Measurements from ENCODE around the gene KAZN. TPM values are rescaled to one million over a fixed set of nuclear protein-coding genes. Genes with fewer than 3 reads are reported as not detected.

The KAZN gene
- polyA plus RNA-seq, 4 donors: 14.1 to 44.8 (median 34.2) TPM

GRCh38 chr1:14738235-14738634, 139.8 kb downstream of the KAZN start:
- DNase-seq (ENCODE audit: low read depth in 4 of 4, low spot score in 3 of 4): no peak

DNA sequence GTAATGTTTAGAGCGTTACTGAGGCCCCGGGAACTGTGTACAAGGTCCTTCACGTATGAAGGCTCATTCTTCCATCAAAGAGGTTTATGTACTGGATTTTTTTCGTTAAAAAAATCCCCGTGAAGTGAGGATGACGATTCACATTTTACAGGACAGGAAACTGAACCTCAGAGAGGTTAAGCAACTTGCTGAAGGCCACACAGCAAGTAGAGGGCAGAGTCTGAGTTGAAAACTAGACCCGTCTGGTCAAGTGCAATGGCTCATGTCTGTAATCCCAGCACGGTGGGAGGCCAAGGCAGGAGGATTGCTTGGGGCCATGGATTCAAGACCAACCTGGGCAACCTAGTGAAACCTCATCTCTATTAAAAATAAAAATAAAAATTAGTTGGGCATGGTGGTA, 140.2 kb downstream of the KAZN start:
- no peak for DNase-seq (ENCODE audit: low read depth in 4 of 4, low spot score in 3 of 4)

DNA sequence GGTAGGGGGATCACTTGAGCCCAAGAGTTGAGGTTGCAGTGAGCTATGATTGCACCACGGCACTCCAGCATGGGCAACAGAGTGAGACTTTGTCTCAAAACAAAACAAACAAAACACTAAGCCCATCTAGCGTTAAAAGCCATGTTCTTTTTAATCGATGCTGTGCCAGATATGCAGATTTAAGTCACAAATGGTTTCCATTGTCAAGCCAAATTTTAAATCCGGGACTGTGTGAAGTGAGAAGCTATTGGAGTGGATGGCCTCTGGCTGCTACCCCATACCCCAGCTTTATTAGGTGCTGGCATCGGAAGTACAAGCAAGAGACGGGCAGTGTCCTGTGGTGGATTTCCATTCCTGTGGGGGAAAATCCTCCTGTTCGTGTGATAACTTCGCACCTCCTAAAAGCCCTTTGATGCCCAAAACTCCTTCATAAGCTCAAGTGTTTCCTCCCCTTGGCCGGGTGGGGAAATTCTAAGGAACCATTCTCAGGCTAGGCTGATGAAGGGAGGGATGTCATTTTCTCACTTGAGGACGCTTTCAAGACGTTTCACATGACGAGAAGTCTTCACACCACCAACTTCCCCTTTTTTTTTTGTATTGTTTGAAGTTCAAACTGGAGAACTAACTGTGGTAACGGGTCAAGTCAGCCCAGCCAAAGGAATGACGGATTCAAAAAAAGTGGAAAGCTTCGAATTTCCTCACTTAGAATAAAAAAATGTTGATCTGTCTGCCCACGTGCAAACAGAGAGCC, 140.8 kb downstream of the KAZN start:
- no peak for DNase-seq (ENCODE audit: low read depth in 4 of 4, low spot score in 3 of 4)

- no peak for DNase-seq (ENCODE audit: low read depth in 4 of 4, low spot score in 3 of 4)
These were observed 141.5 kb downstream of the KAZN start for GRCh38 chr1:14740016-14740415.

GRCh38 chr1:14741082-14741481, 142.6 kb downstream of the KAZN start:
- DNase-seq (ENCODE audit: low read depth in 4 of 4, low spot score in 3 of 4): no peak

DNA sequence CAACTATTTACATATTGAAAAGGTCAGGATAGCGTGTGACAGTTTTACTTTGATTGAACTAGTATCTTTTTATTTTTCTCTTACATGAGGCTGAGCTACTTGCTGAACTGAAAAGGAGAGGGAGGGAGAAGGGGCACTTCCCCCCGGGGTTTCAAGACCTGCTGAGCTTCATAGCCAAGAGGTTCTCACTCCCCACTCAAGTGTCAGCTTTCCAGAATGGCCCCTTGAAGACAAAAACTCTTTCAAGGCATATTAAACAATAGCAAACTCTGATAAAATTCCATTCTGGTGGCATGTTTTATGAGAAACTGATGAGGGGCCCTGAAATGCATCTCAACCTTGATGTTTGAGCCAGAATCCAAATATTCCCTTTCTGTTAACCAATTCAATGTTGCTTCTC, 143.0 kb downstream of the KAZN start:
- no peak for DNase-seq (ENCODE audit: low read depth in 4 of 4, low spot score in 3 of 4)

DNA sequence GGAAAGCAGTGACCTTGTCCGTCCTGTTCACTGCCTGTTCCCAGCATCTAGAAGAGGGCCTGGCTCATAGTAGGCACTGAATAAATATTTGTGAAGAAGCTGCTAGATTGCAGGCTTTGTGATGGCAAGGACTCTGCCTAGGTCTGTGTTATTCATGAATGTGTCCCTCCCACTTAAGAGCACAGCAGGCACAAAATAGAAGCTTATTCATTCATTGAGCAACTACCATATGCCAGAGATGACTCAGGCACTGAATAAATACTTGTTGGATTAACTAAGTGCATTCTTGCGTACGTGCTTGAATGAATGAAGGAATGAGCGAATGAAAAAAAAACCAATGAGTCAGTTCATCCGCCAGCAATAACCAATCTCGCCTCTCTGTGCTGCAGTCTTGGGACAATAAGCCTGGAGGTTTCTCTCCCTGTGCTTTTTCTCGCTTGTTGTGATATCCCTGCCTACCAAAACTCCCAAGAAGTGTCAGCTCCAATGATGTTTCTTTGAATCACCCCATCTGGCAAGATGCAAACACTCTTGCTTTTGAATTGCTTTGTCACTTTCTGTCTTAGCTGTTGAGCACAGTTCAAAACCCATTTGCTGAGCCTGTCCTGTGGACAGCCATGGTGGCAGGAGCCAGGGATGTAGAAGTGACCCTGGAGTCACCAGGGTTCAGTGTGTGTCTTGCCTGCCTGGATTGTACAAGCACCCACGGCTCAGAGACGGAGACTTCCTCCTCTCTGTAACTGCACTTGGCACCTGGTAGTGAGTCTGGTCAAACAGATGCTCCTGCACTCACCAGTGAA, 143.9 kb downstream of the KAZN start:
- DNase-seq (ENCODE audit: low read depth in 4 of 4, low spot score in 3 of 4): no peak

DNA sequence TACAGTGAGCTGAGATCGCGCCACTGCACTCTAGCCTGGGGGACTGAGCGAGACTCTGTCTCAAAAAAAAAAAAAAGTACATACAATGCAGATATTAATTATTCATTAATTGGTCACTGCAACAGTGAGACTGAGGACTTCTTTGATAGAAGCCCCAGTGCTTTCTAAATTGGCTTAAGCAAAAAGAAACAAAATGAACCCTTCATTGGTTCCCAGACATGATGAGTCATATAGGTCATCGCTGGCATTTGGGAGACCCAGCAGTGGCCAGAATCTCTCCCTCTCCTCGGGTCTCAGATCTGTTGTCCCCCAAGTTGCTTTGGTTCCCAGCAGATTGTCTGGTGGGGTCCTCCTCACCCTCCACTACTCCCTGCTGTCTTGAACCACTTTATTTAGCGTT, 144.9 kb downstream of the KAZN start:
- no peak for DNase-seq (ENCODE audit: low read depth in 4 of 4, low spot score in 3 of 4)

- no peak for DNase-seq (ENCODE audit: low read depth in 4 of 4, low spot score in 3 of 4)
These were observed 146.7 kb downstream of the KAZN start for GRCh38 chr1:14745001-14745720.

DNA sequence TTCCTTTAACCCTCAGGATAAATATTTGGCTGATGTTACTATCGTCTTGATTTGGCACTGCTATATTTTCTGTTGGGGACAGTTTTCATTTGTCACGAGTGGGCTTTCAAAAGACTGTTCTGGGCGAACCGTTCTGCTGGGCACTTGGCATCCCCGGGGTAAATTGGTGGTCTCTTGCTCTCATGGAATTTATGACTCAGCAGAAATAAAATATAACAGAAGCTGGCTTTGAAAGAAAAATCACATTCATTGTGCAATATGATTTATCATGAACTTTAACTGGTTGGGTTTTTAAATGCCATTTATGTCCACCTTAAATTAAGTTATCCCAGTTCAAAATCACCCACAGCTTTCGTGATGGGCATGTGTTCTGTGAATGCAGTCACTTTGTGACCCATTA, 147.3 kb downstream of the KAZN start:
- no peak for DNase-seq (ENCODE audit: low read depth in 4 of 4, low spot score in 3 of 4)

DNA sequence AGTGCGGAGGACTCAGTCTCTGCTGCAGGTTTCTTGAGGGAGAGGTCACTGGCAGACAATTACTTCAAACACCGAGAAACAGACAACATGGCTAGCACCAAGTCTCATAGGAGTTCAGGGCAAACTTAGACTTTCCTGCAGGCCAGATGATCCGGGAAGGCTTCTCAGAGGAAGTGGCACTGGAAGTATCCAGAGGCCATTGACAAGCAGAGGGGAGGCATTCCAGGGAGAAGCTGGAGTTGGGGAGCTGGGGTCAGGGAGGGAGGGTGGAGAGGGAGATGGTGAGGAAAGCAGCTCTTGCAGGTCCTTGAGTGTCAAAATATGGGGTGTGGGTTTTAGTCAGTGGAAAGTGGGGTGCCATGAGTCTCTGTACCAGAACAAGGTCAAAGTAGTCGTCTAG, 147.9 kb downstream of the KAZN start:
- DNase-seq (ENCODE audit: low read depth in 4 of 4, low spot score in 3 of 4): no peak

GRCh38 chr1:14748151-14748550, 149.7 kb downstream of the KAZN start:
- DNase-seq (ENCODE audit: low read depth in 4 of 4, low spot score in 3 of 4): no peak

- no peak for DNase-seq (ENCODE audit: low read depth in 4 of 4, low spot score in 3 of 4)
These were observed 150.5 kb downstream of the KAZN start for GRCh38 chr1:14748977-14749376.

DNA sequence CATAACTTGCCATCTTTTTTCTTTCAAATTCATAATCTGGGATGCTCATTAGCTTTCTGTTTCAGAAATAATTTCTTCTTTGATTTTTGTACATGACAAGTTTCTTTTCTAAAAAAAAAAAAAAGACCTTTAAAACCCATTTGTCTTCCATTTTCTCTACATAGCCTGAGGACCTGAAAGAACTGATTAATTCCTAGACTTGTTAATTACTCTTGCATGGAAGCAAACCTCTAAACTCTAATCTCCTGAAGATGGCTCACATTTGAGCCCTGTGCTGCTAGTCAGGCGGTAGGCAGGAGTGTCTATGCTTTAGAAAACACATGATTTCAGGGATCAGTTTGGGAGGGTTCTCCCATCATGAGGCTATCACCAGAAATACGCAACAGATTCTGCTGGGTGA, 152.0 kb downstream of the KAZN start:
- no peak for DNase-seq (ENCODE audit: low read depth in 4 of 4, low spot score in 3 of 4)

- no peak for DNase-seq (ENCODE audit: low read depth in 4 of 4, low spot score in 3 of 4)
These were observed 157.2 kb downstream of the KAZN start for GRCh38 chr1:14755518-14756252.

DNA sequence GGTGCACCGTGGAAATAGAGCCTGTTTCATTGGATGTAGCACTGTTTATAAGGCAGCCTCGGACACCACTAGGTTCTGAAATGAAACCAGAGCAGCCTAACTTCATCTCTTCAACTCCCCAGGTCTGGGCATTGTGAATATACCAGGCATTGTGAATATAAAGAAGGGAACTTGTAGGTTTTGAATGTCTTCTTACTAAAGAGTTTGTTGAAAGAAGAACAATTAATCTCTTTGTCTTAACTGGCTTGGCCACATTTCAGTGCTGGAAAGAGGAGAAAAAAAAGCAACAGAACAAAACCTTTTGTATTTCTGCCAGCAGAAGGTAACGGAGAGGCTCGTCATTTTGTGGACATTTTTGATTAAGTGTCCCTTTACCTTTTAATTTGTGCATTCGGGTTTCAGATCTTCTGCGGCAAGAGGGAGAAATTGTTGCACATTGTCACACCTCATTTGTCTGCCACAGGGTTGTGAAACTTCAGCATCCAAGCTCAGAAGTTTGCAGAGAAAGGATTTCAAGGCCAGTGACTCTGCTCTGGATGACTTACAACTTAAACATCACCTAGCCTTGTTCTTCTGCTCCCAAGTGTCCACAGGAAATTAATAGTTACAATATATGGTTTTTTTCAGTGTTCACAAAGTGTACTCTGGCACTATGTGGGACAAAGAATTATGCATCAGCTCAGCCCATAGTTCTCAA, 158.3 kb downstream of the KAZN start:
- no peak for DNase-seq (ENCODE audit: low read depth in 4 of 4, low spot score in 3 of 4)

GRCh38 chr1:14757286-14757625, 158.8 kb downstream of the KAZN start:
- DNase-seq (ENCODE audit: low read depth in 4 of 4, low spot score in 3 of 4): no peak

DNA sequence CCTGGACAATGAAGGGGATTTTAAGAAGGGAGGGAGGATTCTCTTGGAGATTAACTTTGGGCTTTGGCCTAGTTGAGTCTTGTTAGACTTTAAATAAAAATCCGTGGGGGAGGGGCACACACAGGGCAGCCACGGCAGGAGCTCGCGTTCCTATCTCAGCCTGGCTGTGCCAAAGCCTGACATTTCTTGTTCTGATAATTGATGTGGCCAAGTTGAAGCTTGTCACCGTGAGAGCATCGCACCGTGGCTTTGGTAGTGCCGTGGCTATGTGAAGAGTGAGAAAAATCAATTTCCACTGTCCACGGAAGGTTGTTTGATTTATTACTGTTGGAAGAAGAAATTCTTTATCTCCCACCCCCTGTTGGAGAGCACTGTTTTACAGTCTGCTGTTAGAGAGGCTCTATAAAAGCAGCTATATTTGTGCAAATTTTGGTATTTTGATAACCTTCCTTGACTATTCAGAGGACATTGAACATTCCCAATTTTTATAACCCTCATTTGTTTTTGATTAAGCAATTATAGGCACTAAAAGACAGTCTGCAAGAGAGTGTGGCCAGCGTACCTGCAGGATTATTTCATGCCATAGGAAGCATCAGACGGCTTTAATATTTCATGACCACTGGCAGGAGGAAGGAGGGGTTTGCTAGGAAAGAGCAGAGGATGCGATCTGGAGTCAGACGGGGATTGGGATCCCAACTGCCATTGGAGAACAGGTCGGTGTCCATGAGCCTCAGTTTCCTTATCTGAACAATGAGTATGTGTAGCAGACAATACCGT, 160.7 kb downstream of the KAZN start:
- DNase-seq (ENCODE audit: low read depth in 4 of 4, low spot score in 3 of 4): no peak

DNA sequence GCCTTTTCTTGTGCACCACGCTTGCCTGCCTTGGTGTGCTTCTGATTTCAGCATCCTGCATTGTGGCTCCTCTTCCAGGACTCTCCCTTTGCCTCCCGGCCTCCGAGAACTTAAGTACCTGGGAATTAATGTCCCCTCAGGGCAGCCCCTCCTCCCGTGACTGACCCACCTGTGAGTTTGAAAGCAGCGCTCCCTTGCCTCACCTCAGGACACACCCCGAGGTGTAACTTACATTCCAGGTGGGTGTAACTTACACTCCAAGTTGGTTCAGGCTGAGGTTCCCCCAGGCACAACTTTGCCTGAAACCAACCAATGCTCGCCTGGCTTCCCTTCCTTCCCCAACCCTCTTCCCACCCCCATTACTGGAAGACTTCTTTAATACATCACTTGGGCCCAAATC, 161.4 kb downstream of the KAZN start:
- DNase-seq (ENCODE audit: low read depth in 4 of 4, low spot score in 3 of 4): no peak

DNA sequence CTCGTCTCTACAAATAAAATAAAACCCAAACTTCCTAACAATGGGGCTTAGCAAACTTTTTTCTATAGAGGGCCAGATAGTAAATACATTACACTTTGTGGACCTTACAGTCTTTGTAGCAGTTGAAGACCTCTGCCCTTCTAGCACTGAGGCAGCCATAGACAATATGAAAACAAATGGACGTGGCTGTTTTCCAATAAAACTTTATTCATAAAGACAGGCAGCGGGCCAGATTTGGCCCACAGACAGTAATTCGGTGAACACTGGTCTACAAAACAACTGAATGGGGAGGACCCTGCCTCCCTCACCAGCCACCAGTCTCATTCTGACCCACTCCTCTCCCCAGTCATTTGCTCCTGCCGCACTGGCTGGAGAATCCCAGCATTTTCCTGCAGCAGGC, 162.3 kb downstream of the KAZN start:
- no peak for DNase-seq (ENCODE audit: low read depth in 4 of 4, low spot score in 3 of 4)
